Measurements from ENCODE around the gene RANBP17. TPM values are rescaled to one million over a fixed set of nuclear protein-coding genes. Genes with fewer than 3 reads are reported as not detected.

The RANBP17 gene
- total and polyA plus RNA-seq, 7 experiments from 2014 or later = 3.0 TPM; not detected in 6

DNA sequence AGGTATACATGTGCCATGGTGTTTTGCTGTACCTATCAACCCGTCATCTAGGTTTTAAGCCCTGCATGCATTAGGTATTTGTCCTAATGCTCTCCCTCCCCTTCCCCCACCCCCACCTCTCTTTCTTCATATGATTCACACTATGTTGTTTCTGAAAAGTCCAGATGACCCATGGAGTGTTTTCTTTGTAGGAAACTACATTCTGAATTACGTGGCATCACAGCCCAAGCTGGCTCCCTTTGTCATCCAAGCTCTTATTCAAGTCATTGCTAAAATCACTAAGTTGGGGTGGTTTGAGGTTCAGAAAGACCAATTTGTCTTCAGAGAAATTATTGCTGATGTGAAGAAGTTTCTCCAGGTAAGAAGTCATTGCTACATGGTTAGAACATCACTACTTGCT is 30.4 kb downstream of the RANBP17 start:
- intact Hi-C loops (cut with micrococcal nuclease) = no loop called here
- ChIA-PET POLR2A (no interaction called here), CTCF (no interaction called here)
- Histone ChIP-seq H3K27ac (ENCODE audit: low read depth, low read length) (no peak overlapping the region), H3K27me3 (ENCODE audit: control insufficient read depth in 2 of 2, insufficient read depth in 2 of 2, low read length in 2 of 2) (no peaks in the 10 kb centered on the region), H3K4me1 (ENCODE audit: control insufficient read depth in 2 of 2, insufficient read depth in 2 of 2, low read length in 2 of 2) (no peaks in the 10 kb centered on the region), H3K9me3 (ENCODE audit: control insufficient read depth in 2 of 3, low read length in 3 of 3) (no peaks in the 10 kb centered on the region), H3K36me3 (ENCODE audit: control insufficient read depth in 2 of 3, insufficient read depth in 3 of 3, low read length in 3 of 3) (no peaks in the 10 kb centered on the region), H3K4me3 (ENCODE audit: low read length) (no peak overlapping the region)
- ATAC-seq = no peak
- H3K27me3 Mint-ChIP-seq = peaks cover 0 to 12% (median 0%) of the 10 kb centered on the region in 5 donors
- H3K4me3 Mint-ChIP-seq = no peak overlapping the region
- no peaks in the 10 kb centered on the region for H3K36me3 Mint-ChIP-seq
- no peaks in the 10 kb centered on the region for H3K4me1 Mint-ChIP-seq
- H3K9me3 Mint-ChIP-seq = peaks cover 0 to 1% (median 0%) of the 10 kb centered on the region in 11 donors
- no peak overlapping the region for H3K27ac Mint-ChIP-seq
- DNase-seq = no peak

- intact Hi-C loops (cut with micrococcal nuclease) = no loop called here
- ATAC-seq = no peak
Measured at GRCh38 chr5:170894665-170895064, 32.8 kb downstream of the RANBP17 start.

GRCh38 chr5:170896779-170897178 is 35.0 kb downstream of the RANBP17 start:
- intact Hi-C loops (cut with micrococcal nuclease) = no loop called here
- no peak overlapping the region for H3K4me3 ChIP-seq (ENCODE audit: low read length)
- H3K27ac ChIP-seq (ENCODE audit: low read depth, low read length) = no peak overlapping the region
- H3K27ac Mint-ChIP-seq = peak overlapping the region in 1 of 9 donors; percentile 14
- DNase-seq (no peak), ATAC-seq (no peak)
- no peaks in the 10 kb centered on the region for H3K9me3 ChIP-seq (ENCODE audit: control insufficient read depth in 2 of 3, low read length in 3 of 3)
- H3K4me1 ChIP-seq (ENCODE audit: control insufficient read depth in 2 of 2, insufficient read depth in 2 of 2, low read length in 2 of 2) = no peaks in the 10 kb centered on the region
- H3K4me3 Mint-ChIP-seq = no peak overlapping the region
- no peaks in the 10 kb centered on the region for H3K27me3 ChIP-seq (ENCODE audit: control insufficient read depth in 2 of 2, insufficient read depth in 2 of 2, low read length in 2 of 2)
- H3K4me1 Mint-ChIP-seq = no peaks in the 10 kb centered on the region
- H3K36me3 Mint-ChIP-seq = peaks cover 0 to 5% (median 0%) of the 10 kb centered on the region in 5 donors
- no peaks in the 10 kb centered on the region for H3K36me3 ChIP-seq (ENCODE audit: control insufficient read depth in 2 of 3, insufficient read depth in 3 of 3, low read length in 3 of 3)
- ChIA-PET POLR2A (no interaction called here), CTCF (interaction anchor here (0.6 kb wide), 1 partner anchor 11 kb away, joined by 5 read pairs; no protein-coding TSS in a partner anchor)
- peaks cover 0 to 23% (median 10%) of the 10 kb centered on the region in 11 donors for H3K9me3 Mint-ChIP-seq
- peaks cover 0 to 4% (median 0%) of the 10 kb centered on the region in 5 donors for H3K27me3 Mint-ChIP-seq

More at GRCh38 chr5:170894665-170895064, 32.8 kb downstream of the RANBP17 start:
- Mint-ChIP-seq H3K27ac (no peak overlapping the region), H3K36me3 (no peaks in the 10 kb centered on the region), H3K9me3 (peaks cover 0 to 7% (median 0%) of the 10 kb centered on the region in 11 donors), H3K27me3 (peaks cover 0 to 12% (median 0%) of the 10 kb centered on the region in 5 donors), H3K4me1 (no peaks in the 10 kb centered on the region), H3K4me3 (no peak overlapping the region)
- POLR2A ChIA-PET = no interaction called here
- Histone ChIP-seq H3K36me3 (ENCODE audit: control insufficient read depth in 2 of 3, insufficient read depth in 3 of 3, low read length in 3 of 3) (no peaks in the 10 kb centered on the region), H3K4me3 (ENCODE audit: low read length) (no peak overlapping the region), H3K27me3 (ENCODE audit: control insufficient read depth in 2 of 2, insufficient read depth in 2 of 2, low read length in 2 of 2) (no peaks in the 10 kb centered on the region), H3K4me1 (ENCODE audit: control insufficient read depth in 2 of 2, insufficient read depth in 2 of 2, low read length in 2 of 2) (no peaks in the 10 kb centered on the region), H3K9me3 (ENCODE audit: control insufficient read depth in 2 of 3, low read length in 3 of 3) (no peaks in the 10 kb centered on the region), H3K27ac (ENCODE audit: low read depth, low read length) (no peak overlapping the region)
- CTCF ChIA-PET = no interaction called here
- no peak for DNase-seq

- peaks cover 0 to 5% (median 0%) of the 10 kb centered on the region in 5 donors for H3K36me3 Mint-ChIP-seq
- CTCF ChIA-PET = no interaction called here
- no peak for ATAC-seq
Measured at GRCh38 chr5:170903075-170903474, 41.3 kb downstream of the RANBP17 start.

DNA sequence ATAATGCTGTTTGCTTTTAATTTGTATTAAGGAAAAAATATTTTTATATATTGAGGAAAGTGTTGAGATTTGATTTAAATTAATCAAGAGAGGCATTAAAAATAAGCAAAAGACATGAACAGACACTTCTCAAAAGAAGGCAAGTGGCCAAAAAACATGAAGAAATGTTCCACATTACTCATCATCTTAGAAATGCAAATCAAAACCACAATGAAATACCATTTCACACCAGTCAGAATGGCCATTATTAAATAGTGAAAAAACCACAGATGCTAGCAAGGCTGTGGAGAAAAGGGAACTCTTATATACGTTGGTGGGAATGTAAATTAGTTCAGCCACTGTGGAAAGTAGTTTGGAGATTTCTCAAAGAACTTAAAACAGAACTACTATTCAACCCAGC is 45.9 kb downstream of the RANBP17 start:
- H3K36me3 ChIP-seq (ENCODE audit: control insufficient read depth in 2 of 3, insufficient read depth in 3 of 3, low read length in 3 of 3) = no peaks in the 10 kb centered on the region
- H3K4me3 ChIP-seq (ENCODE audit: low read length) = no peak overlapping the region
- no peaks in the 10 kb centered on the region for H3K27me3 ChIP-seq (ENCODE audit: control insufficient read depth in 2 of 2, insufficient read depth in 2 of 2, low read length in 2 of 2)
- ChIA-PET POLR2A (no interaction called here), CTCF (no interaction called here)
- no peaks in the 10 kb centered on the region for H3K36me3 Mint-ChIP-seq
- H3K27ac Mint-ChIP-seq = no peak overlapping the region
- no peak for ATAC-seq
- no peaks in the 10 kb centered on the region for H3K9me3 ChIP-seq (ENCODE audit: control insufficient read depth in 2 of 3, low read length in 3 of 3)
- H3K9me3 Mint-ChIP-seq = peaks cover 0 to 2% (median 0%) of the 10 kb centered on the region in 11 donors
- DNase-seq = no peak
- H3K27ac ChIP-seq (ENCODE audit: low read depth, low read length) = no peak overlapping the region
- H3K27me3 Mint-ChIP-seq = peaks cover 0 to 8% (median 3%) of the 10 kb centered on the region in 5 donors
- intact Hi-C loops (cut with micrococcal nuclease) = no loop called here
- H3K4me1 Mint-ChIP-seq = no peaks in the 10 kb centered on the region
- no peak overlapping the region for H3K4me3 Mint-ChIP-seq
- H3K4me1 ChIP-seq (ENCODE audit: control insufficient read depth in 2 of 2, insufficient read depth in 2 of 2, low read length in 2 of 2) = no peaks in the 10 kb centered on the region

More at GRCh38 chr5:170903075-170903474, 41.3 kb downstream of the RANBP17 start:
- no peaks in the 10 kb centered on the region for H3K36me3 ChIP-seq (ENCODE audit: control insufficient read depth in 2 of 3, insufficient read depth in 3 of 3, low read length in 3 of 3)
- DNase-seq = no peak
- Mint-ChIP-seq H3K27me3 (peaks cover 0 to 6% (median 3%) of the 10 kb centered on the region in 5 donors), H3K27ac (no peak overlapping the region), H3K9me3 (peaks cover 0 to 29% (median 11%) of the 10 kb centered on the region in 11 donors), H3K4me3 (no peak overlapping the region), H3K4me1 (no peaks in the 10 kb centered on the region)
- no peaks in the 10 kb centered on the region for H3K4me1 ChIP-seq (ENCODE audit: control insufficient read depth in 2 of 2, insufficient read depth in 2 of 2, low read length in 2 of 2)
- H3K27ac ChIP-seq (ENCODE audit: low read depth, low read length) = no peak overlapping the region
- H3K4me3 ChIP-seq (ENCODE audit: low read length) = no peak overlapping the region
- POLR2A ChIA-PET = no interaction called here
- intact Hi-C loops (cut with micrococcal nuclease) = no loop called here
- H3K9me3 ChIP-seq (ENCODE audit: control insufficient read depth in 2 of 3, low read length in 3 of 3) = no peaks in the 10 kb centered on the region
- no peaks in the 10 kb centered on the region for H3K27me3 ChIP-seq (ENCODE audit: control insufficient read depth in 2 of 2, insufficient read depth in 2 of 2, low read length in 2 of 2)

DNA sequence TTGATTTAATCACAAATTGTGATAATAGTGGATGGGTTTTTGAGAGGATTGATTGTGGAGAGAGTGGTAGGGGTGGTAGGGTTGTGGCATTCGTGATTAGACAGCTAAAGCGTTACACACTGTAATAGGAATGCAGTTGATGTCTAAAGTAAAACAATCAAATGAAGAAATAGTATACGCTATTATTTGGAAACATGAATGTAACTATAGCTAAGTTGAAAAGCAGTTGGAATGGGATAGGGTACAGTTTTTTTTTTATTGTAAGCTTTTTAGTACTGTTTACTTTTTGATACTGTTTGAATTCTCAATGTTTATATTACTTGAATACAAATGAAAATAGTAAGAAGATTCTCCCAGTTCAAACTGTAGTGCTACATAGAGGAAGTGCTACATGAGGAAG is 51.8 kb downstream of the RANBP17 start:
- H3K27me3 ChIP-seq (ENCODE audit: control insufficient read depth in 2 of 2, insufficient read depth in 2 of 2, low read length in 2 of 2) = no peaks in the 10 kb centered on the region
- no peaks in the 10 kb centered on the region for H3K4me1 Mint-ChIP-seq
- H3K27ac ChIP-seq (ENCODE audit: low read depth, low read length) = no peak overlapping the region
- CTCF ChIA-PET = no interaction called here
- H3K36me3 ChIP-seq (ENCODE audit: control insufficient read depth in 2 of 3, insufficient read depth in 3 of 3, low read length in 3 of 3) = no peaks in the 10 kb centered on the region
- intact Hi-C loops (cut with micrococcal nuclease) = no loop called here
- H3K4me1 ChIP-seq (ENCODE audit: control insufficient read depth in 2 of 2, insufficient read depth in 2 of 2, low read length in 2 of 2) = no peaks in the 10 kb centered on the region
- POLR2A ChIA-PET = no interaction called here
- H3K4me3 Mint-ChIP-seq = no peak overlapping the region
- no peaks in the 10 kb centered on the region for H3K36me3 Mint-ChIP-seq
- no peaks in the 10 kb centered on the region for H3K9me3 ChIP-seq (ENCODE audit: control insufficient read depth in 2 of 3, low read length in 3 of 3)
- peaks cover 0 to 4% (median 0%) of the 10 kb centered on the region in 5 donors for H3K27me3 Mint-ChIP-seq
- DNase-seq = no peak
- no peak for ATAC-seq
- H3K4me3 ChIP-seq (ENCODE audit: low read length) = no peak overlapping the region
- H3K9me3 Mint-ChIP-seq = no peaks in the 10 kb centered on the region
- H3K27ac Mint-ChIP-seq = no peak overlapping the region

DNA sequence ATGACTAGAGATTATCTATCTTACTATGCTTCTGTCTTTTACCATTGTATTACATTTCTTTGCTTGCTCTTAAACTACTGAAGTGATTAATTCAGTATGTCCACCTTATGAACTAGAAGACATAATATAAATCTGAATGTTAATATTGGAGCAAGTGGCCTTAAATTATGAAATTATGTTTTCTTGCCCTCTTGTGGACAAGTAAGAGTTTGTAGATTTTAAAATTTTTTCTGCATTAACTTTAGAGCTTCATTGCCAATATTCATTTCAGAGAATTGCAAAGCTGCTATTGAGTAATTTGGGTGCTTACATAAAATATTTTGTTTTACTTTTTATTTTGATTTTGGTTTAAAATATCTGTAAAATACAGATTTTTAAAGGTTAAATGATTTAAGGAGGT is 55.3 kb downstream of the RANBP17 start:
- Histone ChIP-seq H3K9me3 (ENCODE audit: control insufficient read depth in 2 of 3, low read length in 3 of 3) (no peaks in the 10 kb centered on the region), H3K4me1 (ENCODE audit: control insufficient read depth in 2 of 2, insufficient read depth in 2 of 2, low read length in 2 of 2) (no peaks in the 10 kb centered on the region), H3K4me3 (ENCODE audit: low read length) (no peak overlapping the region), H3K27ac (ENCODE audit: low read depth, low read length) (no peak overlapping the region), H3K36me3 (ENCODE audit: control insufficient read depth in 2 of 3, insufficient read depth in 3 of 3, low read length in 3 of 3) (no peaks in the 10 kb centered on the region), H3K27me3 (ENCODE audit: control insufficient read depth in 2 of 2, insufficient read depth in 2 of 2, low read length in 2 of 2) (no peaks in the 10 kb centered on the region)
- Mint-ChIP-seq H3K27me3 (no peaks in the 10 kb centered on the region), H3K36me3 (no peaks in the 10 kb centered on the region), H3K4me3 (no peak overlapping the region), H3K4me1 (no peaks in the 10 kb centered on the region), H3K27ac (no peak overlapping the region), H3K9me3 (no peaks in the 10 kb centered on the region)
- no peak for ATAC-seq
- CTCF ChIA-PET = no interaction called here
- POLR2A ChIA-PET = no interaction called here
- intact Hi-C loops (cut with micrococcal nuclease) = no loop called here
- no peak for DNase-seq

Data from naive thymus-derived CD4-positive, alpha-beta T cell (primary cell).